ENCODE results near the gene CYP2R1. TPM values are rescaled to one million over a fixed set of nuclear protein-coding genes. Genes with fewer than 3 reads are reported as not detected.

Gene CYP2R1
- total and polyA plus RNA-seq, 10 of the 15 experiments (the other 5 are each of a cell fraction or from before 2014, with no cell fraction given): 0.52 to 10.3 (median 6.3) TPM

- no peak for TF ChIP-seq EGR1 (IDR thresholded peaks at IDR 0.05; ENCODE audit: borderline replicate concordance in 1 of 2, low read depth in 2 of 2, low read length in 2 of 2)
- TF ChIP-seq, protein P1, sequence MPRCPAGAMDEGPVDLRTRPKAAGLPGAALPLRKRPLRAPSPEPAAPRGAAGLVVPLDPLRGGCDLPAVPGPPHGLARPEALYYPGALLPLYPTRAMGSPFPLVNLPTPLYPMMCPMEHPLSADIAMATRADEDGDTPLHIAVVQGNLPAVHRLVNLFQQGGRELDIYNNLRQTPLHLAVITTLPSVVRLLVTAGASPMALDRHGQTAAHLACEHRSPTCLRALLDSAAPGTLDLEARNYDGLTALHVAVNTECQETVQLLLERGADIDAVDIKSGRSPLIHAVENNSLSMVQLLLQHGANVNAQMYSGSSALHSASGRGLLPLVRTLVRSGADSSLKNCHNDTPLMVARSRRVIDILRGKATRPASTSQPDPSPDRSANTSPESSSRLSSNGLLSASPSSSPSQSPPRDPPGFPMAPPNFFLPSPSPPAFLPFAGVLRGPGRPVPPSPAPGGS (IDR thresholded peaks at IDR 0.05; ENCODE audit: borderline replicate concordance, insufficient read depth, low read depth, low read length, poor library complexity, severe bottlenecking): no peak
- TF ChIP-seq WRNIP1 (IDR thresholded peaks at IDR 0.05; ENCODE audit: borderline replicate concordance, low read depth, low read length): no peak
- TF ChIP-seq ETV6 (conservative IDR thresholded peaks at IDR 0.05 in 1 of 2, IDR thresholded peaks at IDR 0.05 in 1 of 2; ENCODE audit: borderline replicate concordance in 1 of 2, low read depth in 1 of 2): no peak
Measured at GRCh38 chr11:14916403-14916802, 24.4 kb upstream of the CYP2R1 start (continued).

GRCh38 chr11:14914536-14914935 lies 22.5 kb upstream of the CYP2R1 start:
- ChIA-PET CTCF (interaction anchor here (1.0 to 1.2 kb wide), 2 partner anchors 8 to 92 kb away, joined by 3 read pairs; no protein-coding TSS in a partner anchor), POLR2A (no interaction called here), RAD21 (ENCODE audit: unreplicated experiment) (no interaction called here), SMC1A (ENCODE audit: uncharacterized antibody, unreplicated experiment) (interaction anchor here (0.6 kb wide), 1 partner anchor 1974 kb away, joined by 3 read pairs; no protein-coding TSS in a partner anchor)
- Histone ChIP-seq H3K9ac (ENCODE audit: control insufficient read depth, insufficient read depth, low read length) (no peak overlapping the region), H2AFZ (ENCODE audit: control insufficient read depth, low read depth, low read length) (no peak overlapping the region), H3K4me1 (ENCODE audit: control insufficient read depth, insufficient read depth, low read length) (no peaks in the 10 kb centered on the region), H3K36me3 (ENCODE audit: control insufficient read depth in 2 of 2, insufficient read depth in 2 of 2, low read length in 1 of 2) (no peaks in the 10 kb centered on the region), H3K27me3 (replicated peaks in 1 of 2; ENCODE audit: control insufficient read depth in 2 of 2, insufficient read depth in 2 of 2, low read length in 1 of 2) (no peaks in the 10 kb centered on the region), H3K4me2 (ENCODE audit: control insufficient read depth, insufficient read depth) (no peak overlapping the region), H3K9me3 (replicated peaks; ENCODE audit: control insufficient read depth, insufficient read depth, low read length) (no peaks in the 10 kb centered on the region), H4K20me1 (ENCODE audit: control insufficient read depth, insufficient read depth) (no peaks in the 10 kb centered on the region), H3K27ac (ENCODE audit: control insufficient read depth, insufficient read depth) (no peak overlapping the region), H3K79me2 (ENCODE audit: control insufficient read depth, insufficient read depth, low read length) (no peaks in the 10 kb centered on the region), H3K4me3 (no peak overlapping the region)
- DNase-seq (ENCODE audit: low read depth, low spot score) (no peak), ATAC-seq (no peak), FAIRE-seq (no peak)
- WGBS (ENCODE audit: insufficient coverage, insufficient replicate concordance, low lambda C conversion rate, missing lambda C conversion rate): 72% methylated on average over 3 of the region's 3 CpGs
- no TSS peak for BruUV-seq (replicated peaks)
- intact Hi-C loops (cut with micrococcal nuclease; ENCODE audit: unreplicated experiment) (no loop called here), in situ Hi-C loops (cut with MboI) (no loop called here)
- TF ChIP-seq PAX8 (IDR thresholded peaks at IDR 0.05) (no peak), ETV6 (conservative IDR thresholded peaks at IDR 0.05 in 1 of 2, IDR thresholded peaks at IDR 0.05 in 1 of 2; ENCODE audit: borderline replicate concordance in 1 of 2, low read depth in 1 of 2) (no peak), ATF7 (IDR thresholded peaks at IDR 0.05; ENCODE audit: low read depth) (no peak), SMARCA5 (IDR thresholded peaks at IDR 0.05) (no peak), KDM1A (IDR thresholded peaks at IDR 0.05; ENCODE audit: borderline replicate concordance) (no peak), LARP7 (IDR thresholded peaks at IDR 0.05) (no peak), HDAC2 (IDR thresholded peaks at IDR 0.05) (no peak), IRF3 (IDR thresholded peaks at IDR 0.05) (no peak), JUND (IDR thresholded peaks at IDR 0.05; ENCODE audit: low read depth, low read length) (no peak), CBX3 (IDR thresholded peaks at IDR 0.05; ENCODE audit: borderline replicate concordance, low read depth) (no peak), NBN (IDR thresholded peaks at IDR 0.05) (no peak)
- TF ChIP-seq, protein P2, sequence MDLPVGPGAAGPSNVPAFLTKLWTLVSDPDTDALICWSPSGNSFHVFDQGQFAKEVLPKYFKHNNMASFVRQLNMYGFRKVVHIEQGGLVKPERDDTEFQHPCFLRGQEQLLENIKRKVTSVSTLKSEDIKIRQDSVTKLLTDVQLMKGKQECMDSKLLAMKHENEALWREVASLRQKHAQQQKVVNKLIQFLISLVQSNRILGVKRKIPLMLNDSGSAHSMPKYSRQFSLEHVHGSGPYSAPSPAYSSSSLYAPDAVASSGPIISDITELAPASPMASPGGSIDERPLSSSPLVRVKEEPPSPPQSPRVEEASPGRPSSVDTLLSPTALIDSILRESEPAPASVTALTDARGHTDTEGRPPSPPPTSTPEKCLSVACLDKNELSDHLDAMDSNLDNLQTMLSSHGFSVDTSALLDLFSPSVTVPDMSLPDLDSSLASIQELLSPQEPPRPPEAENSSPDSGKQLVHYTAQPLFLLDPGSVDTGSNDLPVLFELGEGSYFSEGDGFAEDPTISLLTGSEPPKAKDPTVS (IDR thresholded peaks at IDR 0.05; ENCODE audit: low read depth, low read length): no peak

All from GM12878 (cell line).